Measurements from ENCODE around the gene HEATR5A. TPM values are rescaled to one million over a fixed set of nuclear protein-coding genes. Genes with fewer than 3 reads are reported as not detected.
A peak's percentile ranks its signal among the peaks of the same experiment; 100 is the strongest.
"Not testable (repeated sequence)": the region's sequence is repeated elsewhere in the genome, so short reads cannot be mapped to it uniquely, and the experiment has no call there.

Gene HEATR5A
- total RNA-seq, 1 donor from 2014 or later = 11.5 TPM

DNA sequence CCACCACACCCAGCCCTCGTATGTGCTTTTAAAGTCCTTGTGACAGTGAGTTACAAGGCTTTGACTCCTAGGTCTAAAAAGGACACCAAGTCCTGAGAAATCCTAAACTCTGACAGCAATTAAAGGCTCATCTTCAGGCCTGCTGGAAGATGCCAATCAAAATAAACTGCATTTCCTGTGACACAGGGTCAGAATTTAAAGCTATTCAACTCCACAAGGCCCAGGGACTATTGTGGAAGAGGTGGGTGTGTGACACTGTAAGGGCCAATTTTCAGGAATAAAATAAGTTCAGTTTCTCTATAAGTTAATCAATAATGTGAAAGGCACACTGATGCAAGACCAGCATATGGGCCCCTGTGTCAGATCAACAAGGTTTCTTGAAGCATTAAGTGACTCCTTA lies 143.3 kb downstream of the HEATR5A start:
- no peak overlapping the region for H3K4me3 ChIP-seq (ENCODE audit: low read depth, low read length)
- TF ChIP-seq, protein P1, sequence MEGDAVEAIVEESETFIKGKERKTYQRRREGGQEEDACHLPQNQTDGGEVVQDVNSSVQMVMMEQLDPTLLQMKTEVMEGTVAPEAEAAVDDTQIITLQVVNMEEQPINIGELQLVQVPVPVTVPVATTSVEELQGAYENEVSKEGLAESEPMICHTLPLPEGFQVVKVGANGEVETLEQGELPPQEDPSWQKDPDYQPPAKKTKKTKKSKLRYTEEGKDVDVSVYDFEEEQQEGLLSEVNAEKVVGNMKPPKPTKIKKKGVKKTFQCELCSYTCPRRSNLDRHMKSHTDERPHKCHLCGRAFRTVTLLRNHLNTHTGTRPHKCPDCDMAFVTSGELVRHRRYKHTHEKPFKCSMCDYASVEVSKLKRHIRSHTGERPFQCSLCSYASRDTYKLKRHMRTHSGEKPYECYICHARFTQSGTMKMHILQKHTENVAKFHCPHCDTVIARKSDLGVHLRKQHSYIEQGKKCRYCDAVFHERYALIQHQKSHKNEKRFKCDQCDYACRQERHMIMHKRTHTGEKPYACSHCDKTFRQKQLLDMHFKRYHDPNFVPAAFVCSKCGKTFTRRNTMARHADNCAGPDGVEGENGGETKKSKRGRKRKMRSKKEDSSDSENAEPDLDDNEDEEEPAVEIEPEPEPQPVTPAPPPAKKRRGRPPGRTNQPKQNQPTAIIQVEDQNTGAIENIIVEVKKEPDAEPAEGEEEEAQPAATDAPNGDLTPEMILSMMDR (conservative IDR thresholded peaks at IDR 0.05; ENCODE audit: low read depth, low read length) = no peak
- no peak for DNase-seq (ENCODE audit: low read depth)

DNA sequence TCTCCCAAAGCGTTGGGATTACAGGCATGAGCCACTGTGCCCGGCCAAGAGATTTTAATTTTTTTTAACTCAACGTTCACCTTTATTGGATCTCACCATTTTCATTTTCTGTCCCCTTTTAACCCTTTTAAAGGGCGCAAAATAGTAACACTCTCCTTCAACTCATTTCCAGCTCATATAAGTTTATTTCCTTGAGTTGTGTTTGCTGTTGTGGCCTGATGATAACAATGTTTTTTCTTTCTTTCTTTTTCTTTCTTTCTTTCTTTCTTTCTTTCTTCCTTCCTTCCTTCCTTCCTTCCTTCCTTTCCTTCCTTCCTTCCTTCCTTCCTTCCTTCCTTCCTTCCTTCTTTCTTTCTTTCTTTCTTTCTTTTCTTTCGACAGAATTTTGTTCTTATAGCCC lies 143.9 kb downstream of the HEATR5A start:
- not testable (repeated sequence) for H3K4me3 ChIP-seq (ENCODE audit: low read depth, low read length); DNase-seq (ENCODE audit: low read depth)

DNA sequence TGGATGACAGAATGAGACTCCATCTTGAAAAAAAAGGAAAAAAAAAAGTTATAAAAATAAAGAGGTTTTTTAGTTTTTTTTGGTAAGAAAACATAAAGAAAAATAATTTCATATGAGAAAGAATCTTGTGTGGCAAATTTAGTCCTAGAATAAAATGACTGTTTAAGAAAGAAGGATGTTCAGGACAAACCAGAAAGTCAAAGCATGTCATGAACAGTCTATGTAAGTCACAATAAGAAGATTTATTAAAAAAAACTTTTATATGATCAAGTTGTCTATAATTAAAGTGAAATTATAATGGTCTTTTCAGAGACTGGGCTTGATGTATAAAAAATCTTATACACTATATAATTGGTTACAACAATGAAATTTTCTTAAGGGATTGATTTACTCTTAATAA lies 144.6 kb downstream of the HEATR5A start:
- DNase-seq (ENCODE audit: low read depth) = no peak
- TF ChIP-seq, protein P1 (conservative IDR thresholded peaks at IDR 0.05; ENCODE audit: low read depth, low read length) = no peak
- H3K4me3 ChIP-seq (ENCODE audit: low read depth, low read length) = no peak overlapping the region

DNA sequence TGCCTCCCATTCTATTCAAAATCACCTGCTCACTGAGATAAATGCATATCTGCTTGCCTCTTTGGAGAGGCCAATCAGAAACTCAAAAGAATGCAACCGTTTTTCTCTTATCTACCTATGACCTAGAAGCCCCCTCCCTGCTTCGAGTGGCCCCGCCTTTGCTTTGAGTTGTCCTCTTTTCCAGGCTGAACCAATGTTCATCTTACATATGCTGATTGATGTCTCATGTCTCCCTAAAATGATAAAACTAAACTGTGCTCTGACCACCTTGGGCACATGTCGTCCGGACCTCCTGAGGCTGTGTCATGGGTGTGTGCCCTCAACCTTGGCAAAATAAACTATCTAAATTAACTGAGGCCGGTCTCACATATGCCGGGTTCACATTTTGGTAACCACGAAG lies 148.7 kb downstream of the HEATR5A start:
- no peak for DNase-seq (ENCODE audit: low read depth)
- TF ChIP-seq, protein P1 (conservative IDR thresholded peaks at IDR 0.05; ENCODE audit: low read depth, low read length) = no peak
- no peak overlapping the region for H3K4me3 ChIP-seq (ENCODE audit: low read depth, low read length)

DNA sequence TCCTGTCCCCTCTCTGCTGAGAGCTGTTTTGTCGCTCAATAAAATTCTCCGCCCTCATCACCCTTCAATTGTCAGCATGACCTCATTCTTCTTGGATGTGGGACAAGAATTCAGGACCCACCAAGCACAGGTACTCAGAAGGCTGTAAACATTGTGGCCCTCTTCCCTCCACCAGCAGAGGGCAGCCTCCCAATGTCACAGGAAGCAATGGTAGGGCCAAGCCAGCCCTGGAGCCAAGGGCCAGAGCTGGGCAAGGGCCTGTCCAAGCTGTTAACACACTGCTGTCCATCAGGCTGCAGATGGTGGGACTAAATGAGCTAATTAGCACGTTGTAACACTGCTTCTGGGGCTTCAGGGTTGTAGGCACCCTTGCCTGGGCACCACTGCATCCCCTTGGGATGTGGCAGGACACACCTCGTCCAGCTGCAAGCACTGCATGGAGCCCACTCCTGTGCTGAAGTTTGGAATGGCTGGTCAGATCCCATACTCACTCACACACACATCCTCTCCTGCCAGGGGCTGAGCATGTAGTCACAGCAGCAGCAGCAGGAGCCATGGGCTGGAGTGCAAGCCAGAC lies 150.1 kb downstream of the HEATR5A start:
- TF ChIP-seq, protein P1 (conservative IDR thresholded peaks at IDR 0.05; ENCODE audit: low read depth, low read length) = peak; percentile 55
- no peak overlapping the region for H3K4me3 ChIP-seq (ENCODE audit: low read depth, low read length)
- no peak for DNase-seq (ENCODE audit: low read depth)

DNA sequence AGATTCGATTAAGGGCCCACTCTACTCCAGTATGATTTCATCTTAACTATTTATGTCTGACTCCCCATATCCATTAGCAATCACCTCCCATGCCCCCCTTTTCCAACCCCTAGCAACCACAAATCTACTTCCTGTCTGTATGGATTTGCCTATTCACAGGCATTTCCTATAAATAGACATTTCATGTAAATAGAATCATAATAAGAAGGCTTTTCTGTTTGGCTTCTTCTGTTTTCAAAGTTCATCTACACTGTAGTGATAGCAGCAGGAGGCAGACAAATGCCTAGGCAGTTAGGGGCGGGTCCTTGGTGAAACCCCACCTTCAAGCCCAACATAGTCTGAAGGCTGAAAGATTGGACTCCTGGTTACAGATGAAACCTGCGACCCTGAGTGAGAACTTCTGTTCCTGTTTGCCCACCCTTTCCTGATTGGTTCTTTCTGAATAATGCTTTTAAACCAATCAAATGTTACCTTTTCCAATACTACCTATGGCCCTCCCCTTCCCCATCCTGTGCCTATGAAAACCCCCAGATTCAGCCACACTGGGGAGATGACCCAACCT lies 150.6 kb downstream of the HEATR5A start:
- TF ChIP-seq, protein P1 (conservative IDR thresholded peaks at IDR 0.05; ENCODE audit: low read depth, low read length) = no peak
- DNase-seq (ENCODE audit: low read depth) = no peak
- no peak overlapping the region for H3K4me3 ChIP-seq (ENCODE audit: low read depth, low read length)

DNA sequence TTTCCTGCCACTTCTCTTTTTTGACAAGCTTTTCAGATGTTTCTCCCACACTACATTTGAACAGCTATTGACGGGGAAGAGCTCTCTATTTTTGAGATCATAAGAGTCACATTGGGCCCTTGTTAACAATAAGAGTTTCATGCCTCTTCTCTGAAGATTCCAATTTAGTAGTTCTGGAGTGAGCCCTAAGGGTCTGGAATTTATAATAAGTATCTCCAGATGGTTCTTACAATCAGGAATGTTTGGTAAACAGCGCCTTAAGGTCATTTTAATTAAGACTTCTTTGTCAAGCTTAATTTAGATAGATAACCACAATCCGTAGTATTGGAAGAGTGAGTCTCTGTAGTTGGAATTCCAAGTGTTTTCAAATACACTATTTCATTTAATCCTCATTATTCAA lies 152.1 kb downstream of the HEATR5A start:
- TF ChIP-seq, protein P1 (conservative IDR thresholded peaks at IDR 0.05; ENCODE audit: low read depth, low read length) = no peak
- H3K4me3 ChIP-seq (ENCODE audit: low read depth, low read length) = no peak overlapping the region
- DNase-seq (ENCODE audit: low read depth) = no peak

All from epithelial cell of proximal tubule (primary cell).